Islet of Langerhans (tissue), 1 donor: ENCODE measurements around the gene CHMP6.

Experiments
- FAIRE-seq: peaks from one replicate; lab custom pipeline; 2011; peaks lifted over from hg19 to GRCh38; lab: Jason Lieb, UNC

The CHMP6 gene

DNA sequence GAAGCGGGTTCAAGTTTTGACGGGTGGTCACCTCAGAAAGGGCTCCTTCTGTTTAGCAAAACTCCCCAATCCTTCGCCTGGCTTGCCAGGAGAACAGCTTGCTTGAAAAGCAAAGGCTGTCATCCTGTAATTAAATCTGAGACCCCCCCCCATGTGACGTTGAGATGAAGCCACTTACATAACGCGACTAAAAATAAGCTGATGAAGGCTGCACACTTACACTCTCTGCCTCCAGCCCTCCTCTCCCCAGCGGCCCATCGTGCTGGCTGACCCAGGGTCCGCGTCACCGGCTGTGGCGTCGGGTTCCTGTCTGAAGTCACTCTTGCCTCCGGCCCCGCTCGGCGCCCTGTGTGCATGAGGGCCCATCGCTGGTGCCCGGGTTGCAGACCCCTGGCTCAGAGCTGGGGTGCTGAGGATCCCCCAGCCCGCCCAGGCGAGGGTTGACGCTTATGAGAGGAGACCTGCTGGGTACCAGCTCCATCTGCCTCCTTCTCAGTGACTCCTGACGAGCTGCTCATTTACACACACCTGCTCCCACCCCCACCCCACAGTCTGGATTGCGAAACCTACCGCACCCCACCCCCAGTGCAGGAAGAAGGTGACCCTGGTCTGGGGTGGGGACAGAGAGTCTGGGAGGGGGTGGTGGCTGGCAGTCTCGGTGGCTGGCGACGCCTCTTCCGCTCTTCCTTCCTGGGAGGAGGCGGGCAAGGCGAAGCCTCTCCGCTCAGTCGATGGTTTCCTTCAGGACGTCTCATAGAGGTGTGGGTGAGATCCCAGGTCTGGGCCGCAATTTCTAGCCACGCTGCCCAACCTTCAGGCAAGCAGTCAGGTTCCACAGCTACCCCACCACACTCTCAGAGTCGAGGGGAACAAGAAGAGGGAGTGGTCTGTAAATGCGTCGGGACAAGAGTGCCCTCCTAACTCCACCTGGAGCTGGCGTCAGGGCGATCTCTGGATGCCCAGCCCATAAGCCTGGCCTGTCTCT, 40.2 kb downstream of the CHMP6 start:
- FAIRE-seq = no peak

GRCh38 chr17:81032641-81033480, 41.2 kb downstream of the CHMP6 start:
- FAIRE-seq = no peak

GRCh38 chr17:81033535-81034167, 42.0 kb downstream of the CHMP6 start:
- no peak for FAIRE-seq

- no peak for FAIRE-seq
Observed at GRCh38 chr17:81034168-81034777, 42.6 kb downstream of the CHMP6 start.

- no peak for FAIRE-seq
Observed at GRCh38 chr17:81034779-81035520, 43.3 kb downstream of the CHMP6 start, which contains the start of gene BAIAP2. BAIAP2 (plus strand) TSS chr17:81035151; CDS start chr17:81035255, 104 bp downstream.

- FAIRE-seq = no peak
Observed at GRCh38 chr17:81035521-81036196, 44.0 kb downstream of the CHMP6 start.

GRCh38 chr17:81036197-81036941, 44.7 kb downstream of the CHMP6 start:
- no peak for FAIRE-seq

- no peak for FAIRE-seq
Observed at GRCh38 chr17:81037026-81037797, 45.6 kb downstream of the CHMP6 start.

DNA sequence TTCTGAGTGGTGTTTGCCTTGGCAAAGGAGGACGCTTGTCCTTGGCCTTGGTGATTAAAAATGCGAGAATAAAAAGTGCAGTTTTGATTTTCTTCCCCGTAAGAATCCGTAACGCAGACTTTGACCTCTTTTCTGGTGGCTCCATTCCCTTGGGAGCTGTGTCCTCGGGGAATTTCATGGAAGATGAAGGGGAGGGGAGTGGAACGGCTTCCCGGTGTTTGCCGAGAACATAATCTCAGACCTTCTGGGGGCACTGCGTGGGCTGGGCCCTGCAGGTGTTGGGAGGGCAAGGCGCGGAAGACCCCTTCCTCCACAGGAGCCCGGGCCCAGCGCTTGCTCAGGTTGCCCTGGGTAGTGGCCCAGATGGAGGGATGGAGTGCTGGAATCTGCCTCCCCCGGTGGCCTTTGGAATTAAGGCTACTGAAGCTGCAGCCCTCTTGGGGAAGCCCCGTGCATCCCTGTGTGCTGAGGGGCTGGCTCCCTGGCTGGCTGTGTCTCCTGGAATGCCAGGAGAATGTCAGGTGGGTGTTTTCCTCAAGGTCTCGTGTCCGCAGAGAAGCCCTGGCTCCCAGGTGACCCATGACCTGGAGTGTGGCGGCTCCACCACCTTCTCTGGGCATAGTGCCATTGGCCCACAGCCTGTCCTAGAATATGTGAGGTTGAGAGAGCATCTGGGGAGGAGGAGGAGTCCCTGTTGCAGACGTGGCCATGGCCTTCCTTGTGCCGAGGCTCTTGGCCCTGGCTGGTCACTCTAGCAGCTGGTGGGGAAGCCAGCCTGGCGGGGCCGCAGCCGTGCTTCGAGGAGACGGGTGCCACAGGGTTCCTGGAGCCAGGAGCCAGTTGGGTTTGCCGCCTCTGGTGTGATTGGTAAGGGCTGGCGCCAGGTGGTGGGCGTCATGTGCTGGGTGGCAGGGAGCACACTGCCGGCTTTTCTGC, 46.4 kb downstream of the CHMP6 start:
- no peak for FAIRE-seq

GRCh38 chr17:81039096-81039495, 47.5 kb downstream of the CHMP6 start:
- FAIRE-seq = no peak

DNA sequence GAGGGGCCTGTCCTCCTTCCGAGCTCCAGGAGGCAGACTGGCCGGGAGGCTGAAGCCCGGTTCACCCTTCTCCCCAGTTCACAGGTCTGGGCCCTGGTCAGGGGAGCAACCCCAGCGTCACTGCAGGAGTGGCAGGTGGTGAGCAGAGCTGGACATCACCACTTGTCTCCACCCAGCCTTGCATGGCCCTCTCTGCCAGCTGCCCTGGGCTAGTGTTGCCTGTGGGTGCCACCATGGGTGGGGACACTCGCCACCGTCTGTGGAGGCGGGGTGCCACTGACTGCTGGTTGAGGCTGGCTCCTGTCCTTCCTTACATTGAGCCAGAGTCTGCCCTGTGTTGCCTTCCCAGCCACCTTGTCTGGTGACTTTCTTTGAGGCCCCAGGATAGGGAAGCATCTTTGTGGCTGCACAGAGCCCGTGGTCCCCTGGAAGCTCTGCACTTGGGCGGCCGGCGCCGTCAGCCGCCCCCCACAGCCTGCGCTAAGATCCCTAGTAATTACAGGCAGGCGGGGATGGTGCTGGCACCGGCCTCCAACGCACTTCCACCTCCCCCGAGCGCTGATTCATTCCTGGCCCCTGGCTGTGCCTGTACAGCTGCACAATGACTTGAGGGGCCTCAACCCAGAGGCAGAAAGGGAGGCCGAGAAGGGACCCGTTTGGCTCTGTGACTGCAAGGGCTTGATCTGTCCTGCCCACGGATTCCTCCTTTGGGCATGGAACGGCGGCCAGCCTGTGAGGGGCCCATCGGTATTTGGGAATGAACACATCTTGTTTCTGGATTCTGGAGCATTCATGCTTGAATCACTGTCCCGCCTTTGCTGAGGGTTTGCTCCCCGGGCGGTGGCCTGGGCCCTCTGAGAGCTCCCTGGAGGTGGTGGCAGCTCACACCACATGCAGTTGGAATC, 48.5 kb downstream of the CHMP6 start:
- no peak for FAIRE-seq

DNA sequence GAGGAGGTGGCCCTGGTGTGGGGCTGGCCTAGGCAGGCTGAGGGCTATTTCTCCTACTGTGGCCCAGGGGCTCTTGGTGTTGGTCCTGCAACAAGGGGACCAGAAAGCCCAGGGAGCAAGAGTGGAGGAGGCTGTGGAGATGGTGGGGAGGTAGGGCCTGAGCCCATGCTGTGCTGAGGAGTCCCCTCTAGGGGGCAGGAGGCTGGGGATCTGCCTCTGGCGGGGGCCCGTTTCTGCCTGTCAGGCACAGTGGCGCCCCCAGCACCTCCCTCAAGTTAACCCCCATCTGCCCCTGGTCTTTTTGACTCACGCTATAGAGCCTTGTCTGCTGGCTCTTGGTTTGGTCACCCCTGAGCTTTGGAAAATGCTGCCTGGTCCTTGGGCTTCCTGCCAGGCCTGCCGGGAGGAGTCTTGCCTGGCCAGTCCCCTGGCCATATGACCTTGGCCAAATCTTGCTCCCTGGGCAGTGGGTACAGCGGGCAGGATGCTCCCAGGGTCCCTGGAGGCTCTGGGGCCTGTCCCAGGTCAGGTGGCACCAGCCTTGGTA, 49.2 kb downstream of the CHMP6 start:
- no peak for FAIRE-seq

DNA sequence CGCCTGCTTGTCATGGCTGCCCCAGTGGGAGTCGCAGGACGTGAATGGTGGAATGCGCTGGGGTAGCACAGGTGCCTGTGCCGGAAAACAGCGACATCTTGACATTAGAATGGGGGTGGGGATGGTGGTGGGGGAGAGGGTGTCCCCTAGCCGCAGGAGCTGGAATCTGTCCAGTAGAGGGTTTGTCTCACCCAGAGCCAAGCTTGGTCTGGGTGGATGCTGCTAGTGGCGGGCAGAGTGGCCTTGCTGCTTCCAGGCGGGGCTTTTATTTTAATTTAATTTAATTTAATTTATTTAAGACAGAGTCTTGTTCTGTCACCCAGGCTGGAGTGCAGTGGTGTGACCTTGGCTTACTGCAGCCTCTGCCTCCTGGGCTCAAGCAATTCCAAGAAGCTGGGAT, 51.0 kb downstream of the CHMP6 start:
- FAIRE-seq = no peak

- FAIRE-seq = no peak
Observed at GRCh38 chr17:81043319-81043724, 51.7 kb downstream of the CHMP6 start.

- FAIRE-seq = no peak
Observed at GRCh38 chr17:81043725-81044427, 52.2 kb downstream of the CHMP6 start.

GRCh38 chr17:81044428-81044763, 52.8 kb downstream of the CHMP6 start:
- no peak for FAIRE-seq
